ENCODE data around the gene WFS1.
A peak's percentile ranks its signal among the peaks of the same experiment; 100 is the strongest.

The WFS1 gene

DNA sequence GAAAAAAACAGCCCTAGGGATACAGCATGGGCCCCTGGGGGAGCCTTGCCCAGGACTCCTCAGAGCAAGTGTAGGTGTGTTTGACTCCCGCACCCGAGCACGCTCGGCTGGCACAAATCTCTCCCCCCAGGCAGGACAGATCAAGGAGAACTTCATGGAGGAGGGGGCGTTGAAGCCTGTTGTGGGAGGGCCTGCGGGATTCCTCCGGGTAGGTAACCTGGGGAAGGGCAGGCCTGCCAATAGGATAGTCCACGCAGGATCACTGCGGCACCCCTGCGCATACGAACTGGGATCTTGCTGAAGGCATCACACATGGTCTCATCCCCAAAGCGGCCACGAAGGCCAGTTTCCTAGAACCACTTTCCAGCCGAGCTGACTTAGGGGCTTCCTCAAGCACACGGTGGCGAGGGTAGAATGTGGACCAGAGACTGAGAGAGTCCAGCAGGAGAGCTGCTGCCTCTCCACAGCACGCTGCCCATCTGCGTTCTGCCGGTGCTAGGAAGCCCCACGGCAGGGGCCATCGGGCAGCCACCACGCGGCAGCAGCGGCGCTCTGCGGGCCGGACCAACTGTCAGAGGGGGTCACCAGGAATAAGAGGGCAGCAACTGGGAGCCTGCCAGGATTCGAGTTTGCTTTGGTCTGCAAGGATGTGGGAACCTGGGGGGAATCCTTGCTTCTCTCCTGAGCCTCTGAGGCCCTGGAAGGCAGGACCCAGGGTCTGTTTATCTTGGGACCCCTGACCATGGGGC is 56.8 kb downstream of the WFS1 start:
- no peak for DNase-seq

GRCh38 chr4:6327220-6327917 is 57.7 kb downstream of the WFS1 start:
- peak; percentile 69 for DNase-seq

- no peak for DNase-seq
Measured at GRCh38 chr4:6328526-6328925, 58.9 kb downstream of the WFS1 start.

- DNase-seq = no peak
Measured at GRCh38 chr4:6329478-6330383, 60.1 kb downstream of the WFS1 start.

DNA sequence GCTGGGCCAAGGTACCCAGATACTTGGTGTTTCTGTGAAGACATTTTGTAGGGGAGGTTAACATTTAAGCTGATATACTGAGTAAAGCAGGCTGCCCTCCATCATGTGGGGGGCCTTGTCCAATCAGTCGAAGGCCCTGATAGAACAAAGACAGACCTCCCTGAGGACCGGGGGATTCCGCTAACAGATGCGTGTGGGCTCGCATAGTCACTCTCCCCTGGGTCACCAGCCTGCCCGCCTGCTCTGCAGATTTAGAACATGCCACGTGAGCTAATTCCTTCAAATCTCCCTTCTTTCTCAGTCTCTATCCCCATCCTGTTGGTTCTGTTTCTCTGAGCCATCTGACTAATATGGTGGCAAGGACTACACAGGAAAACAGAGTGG is 60.7 kb downstream of the WFS1 start:
- no peak for DNase-seq

DNA sequence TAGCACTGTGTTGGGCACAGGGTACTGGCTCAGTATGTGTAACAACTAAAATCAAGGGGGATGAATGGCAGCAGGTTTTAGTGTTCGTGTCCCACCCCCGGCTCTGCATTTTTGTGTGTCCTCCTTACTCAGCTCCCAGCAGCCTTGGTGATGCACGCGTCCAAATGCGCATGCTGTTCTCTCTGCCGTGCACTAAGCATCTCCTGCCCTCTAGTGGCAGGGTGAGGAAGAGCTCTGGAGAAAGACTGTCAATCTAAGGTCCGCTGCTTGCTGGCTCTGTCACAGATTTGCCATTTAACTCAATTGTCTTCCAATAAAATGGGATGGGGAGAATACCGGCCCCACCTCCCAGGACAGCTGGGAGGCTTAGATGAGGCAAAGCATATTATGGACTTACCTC is 61.4 kb downstream of the WFS1 start:
- no peak for DNase-seq

DNA sequence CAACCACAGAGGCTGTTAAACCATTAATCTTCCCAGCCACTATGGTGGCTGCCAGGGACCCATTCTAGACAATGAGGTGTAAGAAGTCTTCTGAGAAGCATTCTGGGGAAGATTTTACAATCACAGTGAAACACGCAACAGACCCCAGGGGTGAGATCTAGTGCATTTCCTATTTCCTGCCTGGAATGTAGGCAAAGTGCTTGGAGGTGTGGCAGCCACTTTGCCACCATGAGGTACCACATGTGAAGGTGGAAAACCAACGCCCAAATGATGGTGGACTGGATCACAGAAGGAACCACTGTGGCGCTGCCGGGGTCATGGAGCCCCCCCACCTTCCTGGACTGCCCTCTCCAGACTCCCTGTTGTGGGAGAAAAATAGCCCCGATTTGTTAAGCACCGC is 61.8 kb downstream of the WFS1 start:
- DNase-seq = no peak

DNA sequence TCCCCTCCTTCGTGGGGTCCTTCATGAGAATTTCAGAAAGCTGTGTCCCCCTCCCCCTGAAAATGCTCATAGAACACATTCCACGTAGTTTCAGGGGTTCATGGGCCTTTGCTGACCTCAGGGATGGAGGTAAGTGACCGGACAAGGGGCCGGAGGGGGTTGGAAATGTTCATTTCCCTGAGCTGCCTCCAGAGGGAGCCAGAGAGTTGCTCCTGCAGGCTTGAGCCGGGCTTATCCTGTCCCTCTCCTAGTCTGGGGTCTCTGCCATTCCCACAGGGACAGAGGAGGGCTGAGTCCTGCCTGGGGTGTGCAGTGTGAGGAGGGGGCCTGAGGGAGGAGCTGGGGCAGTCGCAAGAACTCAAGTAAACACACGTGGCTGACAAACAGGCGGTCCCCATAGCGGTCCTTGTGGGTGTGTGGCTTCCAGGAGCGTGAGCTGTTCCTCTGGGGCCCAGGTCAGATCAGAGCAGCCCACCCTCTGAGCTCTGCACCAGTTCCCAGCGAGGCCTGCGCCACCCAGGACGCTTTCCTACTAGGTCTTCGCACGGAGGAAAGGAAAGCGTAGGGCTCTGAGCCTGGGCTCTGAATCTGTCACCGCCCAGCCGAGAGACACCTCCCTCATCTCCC is 62.5 kb downstream of the WFS1 start:
- DNase-seq = no peak

GRCh38 chr4:6332669-6333050 is 63.0 kb downstream of the WFS1 start:
- DNase-seq = no peak

DNA sequence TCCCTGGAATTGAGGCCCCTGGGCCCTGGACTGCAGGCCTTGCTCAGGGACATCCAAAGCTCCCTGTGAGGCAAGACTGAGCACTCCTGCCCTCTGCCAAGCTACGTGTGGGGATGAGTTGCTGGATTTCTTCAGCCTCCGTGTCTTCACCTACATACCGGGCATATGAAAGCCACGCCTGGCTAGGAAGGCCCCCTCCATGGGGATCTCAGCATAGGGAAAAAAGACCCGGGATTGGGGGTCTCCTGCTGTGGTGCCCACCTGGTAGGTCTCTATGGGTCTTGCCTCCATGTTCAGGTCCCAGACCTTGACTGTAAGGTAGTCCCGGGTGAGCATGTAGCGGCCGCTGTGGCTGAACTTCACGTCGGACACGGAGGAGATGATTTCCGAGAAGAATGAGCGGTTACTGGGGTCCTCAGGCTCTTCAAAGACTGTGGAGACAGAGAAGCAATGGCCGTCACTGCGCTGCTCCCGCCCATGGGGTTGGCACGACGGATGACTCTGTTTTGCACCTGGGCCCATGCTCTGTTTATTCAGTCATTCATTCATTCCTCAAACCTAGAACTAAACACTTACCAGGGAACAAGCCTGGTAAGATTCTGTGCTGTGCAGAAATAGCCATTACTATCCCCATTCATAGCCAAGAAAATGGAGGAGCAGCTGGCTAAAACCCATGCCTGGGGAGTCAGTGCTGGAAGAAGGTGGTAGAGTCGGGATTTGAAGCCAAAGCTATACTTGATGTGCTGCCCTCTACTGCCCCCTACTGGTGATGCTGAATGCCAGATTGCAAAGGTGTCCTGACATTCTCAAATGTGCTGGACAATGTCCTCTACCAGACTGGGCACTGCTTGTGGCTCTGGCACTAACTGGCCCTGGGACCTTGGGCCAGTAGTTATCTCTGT is 63.9 kb downstream of the WFS1 start:
- DNase-seq = no peak

DNA sequence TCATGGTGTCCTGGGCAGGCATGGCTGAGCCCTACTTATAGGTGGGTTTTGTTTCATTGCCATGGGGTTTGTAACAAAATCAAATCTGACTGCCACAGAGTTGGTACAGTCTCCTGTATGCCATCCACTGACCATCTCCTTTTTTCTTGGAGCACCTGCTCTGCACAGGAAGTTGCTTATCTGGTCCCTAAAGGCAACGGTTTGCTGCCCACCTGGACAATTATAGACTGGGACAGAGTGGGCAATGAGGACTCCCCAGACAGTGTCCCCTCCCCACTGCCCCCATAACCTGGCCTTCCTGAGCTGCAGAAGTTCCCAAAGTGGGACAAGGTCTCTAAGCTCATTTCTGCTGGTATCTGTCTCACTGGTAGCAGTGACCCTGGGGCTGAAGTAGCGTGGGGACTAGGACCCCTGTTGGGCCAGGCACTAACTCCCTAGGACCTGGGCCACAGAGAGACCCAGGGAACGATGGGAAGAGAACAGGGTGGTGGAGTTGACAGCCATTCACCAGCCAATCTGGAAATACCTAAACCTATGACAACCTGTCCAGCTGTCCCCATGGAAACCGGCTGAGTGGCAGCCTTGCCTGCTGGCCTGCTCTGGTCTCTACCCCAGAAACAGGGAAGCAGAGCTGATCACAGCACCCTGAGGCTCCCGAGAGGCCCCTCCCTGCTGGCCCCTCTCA is 64.7 kb downstream of the WFS1 start:
- DNase-seq = no peak

DNA sequence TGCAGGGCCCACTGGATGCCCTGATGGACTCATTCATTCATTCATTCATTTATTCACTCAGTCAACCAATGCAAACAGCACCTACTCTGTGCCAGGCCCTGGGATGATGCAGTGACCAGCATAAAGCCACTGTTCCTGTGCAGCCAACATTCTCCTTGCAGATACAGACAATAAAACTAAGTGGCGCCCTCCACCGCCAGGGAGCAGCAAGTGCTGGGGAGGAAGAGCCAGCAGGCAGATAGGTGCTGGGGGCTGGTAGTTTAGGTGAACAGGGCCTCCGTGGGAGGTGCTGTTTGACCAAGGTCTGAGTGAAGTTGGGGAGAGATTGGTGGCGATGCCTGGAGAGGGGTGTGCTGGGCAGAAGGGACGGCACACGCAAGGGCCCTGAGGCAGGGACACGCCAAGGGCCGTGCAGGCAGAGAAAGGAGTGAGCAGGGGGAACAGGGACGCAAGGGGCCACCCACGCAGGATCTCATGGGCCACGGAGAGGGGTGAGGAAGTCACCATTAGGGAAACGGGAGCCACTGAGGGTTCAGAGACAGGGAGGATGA is 65.5 kb downstream of the WFS1 start:
- DNase-seq = no peak

GRCh38 chr4:6336166-6336565 is 66.5 kb downstream of the WFS1 start:
- no peak for DNase-seq

DNA sequence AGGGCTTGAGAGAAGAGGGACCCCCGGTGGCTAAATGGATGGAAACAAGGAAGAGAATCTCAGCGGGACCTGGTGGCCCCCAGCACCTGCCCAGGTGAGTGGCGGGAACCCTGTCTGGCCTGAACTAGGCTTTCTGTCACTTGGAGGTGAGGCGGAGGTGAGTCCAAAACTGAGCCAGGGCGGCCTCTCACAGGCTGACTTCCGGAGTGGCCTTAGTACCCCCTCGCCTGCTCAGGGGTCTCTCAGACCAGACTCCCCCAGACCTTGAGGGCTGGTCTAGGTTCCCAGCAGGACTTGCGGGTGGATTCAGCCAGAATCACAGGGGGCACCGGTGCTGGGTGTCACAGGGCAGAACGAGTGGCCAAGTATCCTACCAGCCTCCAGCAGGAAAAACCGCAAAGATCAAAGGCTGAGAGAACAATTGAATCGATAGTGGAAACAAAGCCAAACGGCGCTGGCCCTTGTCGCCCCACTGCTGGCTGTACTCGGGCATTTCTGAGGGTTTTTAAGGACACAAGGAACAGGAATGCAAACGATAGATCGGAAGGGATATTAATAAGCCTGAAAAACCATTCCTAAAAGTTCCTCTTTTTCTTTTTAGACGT is 67.8 kb downstream of the WFS1 start:
- DNase-seq = no peak

GRCh38 chr4:6338175-6338950 is 68.7 kb downstream of the WFS1 start:
- DNase-seq = no peak

DNA sequence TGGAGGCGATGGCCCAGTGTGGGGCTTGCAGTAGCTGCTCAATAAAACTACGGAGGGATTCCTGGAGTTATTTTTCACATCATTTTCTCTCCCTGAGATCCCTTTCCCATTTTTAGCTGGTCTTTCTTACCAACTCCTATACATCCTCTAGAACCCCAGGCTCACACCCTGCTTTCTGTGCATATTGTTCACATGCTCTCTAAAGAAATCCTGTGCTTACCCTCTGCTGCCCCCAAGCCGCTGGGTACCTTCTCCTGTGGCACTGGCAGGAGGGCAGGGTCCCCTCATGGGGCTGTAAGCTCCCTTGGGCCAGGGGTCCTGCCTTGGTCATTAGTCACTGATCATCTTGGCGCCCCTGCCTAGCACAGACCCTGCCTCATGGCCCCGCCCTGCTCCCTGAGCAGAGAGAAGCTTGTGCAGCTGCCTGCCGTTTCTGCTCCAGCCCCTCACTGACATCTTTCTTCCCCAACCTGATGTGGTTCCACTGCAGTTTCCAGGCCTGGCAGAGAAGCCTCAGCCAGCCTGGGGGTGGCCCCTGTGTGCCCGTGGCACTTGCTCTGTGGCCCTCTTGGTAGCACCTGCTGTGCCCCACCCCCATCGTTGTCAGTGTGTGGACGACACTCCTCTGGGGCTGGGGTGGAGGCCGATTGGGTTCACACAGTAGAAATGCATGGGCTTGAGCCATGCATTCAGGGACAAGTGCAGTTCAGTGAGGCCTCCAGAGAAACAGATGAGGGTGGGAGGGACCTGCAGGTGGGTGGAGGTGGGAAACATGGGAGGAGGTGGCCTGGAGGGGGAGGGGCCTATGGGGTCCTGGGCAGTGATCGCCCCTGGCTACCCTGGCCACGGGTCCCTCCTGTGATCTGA is 69.5 kb downstream of the WFS1 start:
- DNase-seq = no peak

DNA sequence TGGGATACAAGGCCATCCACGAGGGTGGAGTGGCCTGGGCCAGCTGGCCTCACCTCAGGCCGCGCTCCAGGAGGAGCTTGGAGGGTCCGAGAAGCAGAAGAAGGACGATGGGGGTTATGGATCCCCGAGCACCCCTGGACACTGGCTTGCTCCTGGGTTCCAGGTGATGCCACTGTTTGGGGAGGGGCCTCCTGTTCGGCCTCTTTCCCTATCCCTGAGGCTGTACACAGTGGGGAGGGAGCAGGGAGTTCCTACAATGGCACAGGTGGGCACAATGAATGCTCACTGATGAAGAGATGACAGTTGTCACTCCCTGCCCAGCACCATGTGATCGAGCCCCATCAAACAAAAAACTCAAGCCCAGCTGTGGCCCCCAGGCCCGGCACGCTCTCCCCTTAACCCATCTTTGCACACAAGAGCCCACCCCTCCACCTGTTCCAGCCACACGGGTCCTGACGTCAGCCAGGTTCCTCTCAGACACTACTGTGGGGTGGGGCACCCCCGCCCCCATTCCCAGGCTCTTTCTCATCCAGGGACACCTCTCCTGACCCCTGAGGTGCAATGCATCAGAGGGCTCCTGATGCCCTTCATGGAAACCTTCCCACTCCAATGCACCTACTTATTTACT is 70.3 kb downstream of the WFS1 start:
- DNase-seq = no peak

DNA sequence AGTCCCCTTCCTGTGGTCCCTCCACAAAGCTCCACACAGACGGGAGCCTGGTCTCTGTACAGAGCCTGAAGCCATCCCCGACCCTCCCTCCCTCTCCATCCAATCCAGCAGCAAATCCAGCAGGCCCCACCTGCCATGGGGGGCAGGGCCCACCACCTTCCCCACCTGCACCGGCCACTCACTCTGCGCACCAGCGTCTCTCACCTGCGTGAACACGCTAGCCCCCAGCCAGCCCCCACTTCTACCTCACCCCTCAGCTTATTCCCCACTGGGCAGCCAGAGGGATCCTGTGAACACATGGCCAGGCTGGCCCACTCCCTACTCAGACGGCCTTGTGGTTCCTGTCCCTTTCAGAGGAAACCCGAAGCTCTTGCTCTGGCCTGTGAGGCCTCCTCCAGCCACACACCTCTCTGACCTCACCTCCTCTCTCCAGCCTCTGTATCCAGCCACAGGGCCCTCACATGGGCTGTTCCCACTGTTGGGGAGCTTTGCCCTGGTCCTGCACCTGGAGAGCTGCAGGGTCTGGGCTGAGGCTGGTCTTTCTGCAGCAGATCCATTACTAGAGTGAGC is 70.9 kb downstream of the WFS1 start:
- no peak for DNase-seq
